Peyer's patch (tissue), 4 donors: ENCODE measurements around the gene CNTN4.

Source experiments
- POLR2A ChIP-seq, 2 donors: fragments of 450-650 bp; IDR thresholded peaks; one replicate each; pipeline ENCODE4 v1.5.1; 2017; ENCODE audit warnings: antibody characterized with exemption in 2 of 2, mild to moderate bottlenecking in 2 of 2, moderate library complexity in 2 of 2
- TF ChIP-seq, protein P1 (sequence below), 6 experiments: fragments of 450-650 bp in 4 of 6; fragments of 200-600 bp in 2 of 6; sonication (generic) in 1 of 6; IDR thresholded peaks; one replicate each; pipeline ENCODE4 v1.5.1; 2017 to 2019; ENCODE audit warnings: antibody characterized with exemption in 6 of 6, mild to moderate bottlenecking in 3 of 6, moderate library complexity in 1 of 6

DNA sequence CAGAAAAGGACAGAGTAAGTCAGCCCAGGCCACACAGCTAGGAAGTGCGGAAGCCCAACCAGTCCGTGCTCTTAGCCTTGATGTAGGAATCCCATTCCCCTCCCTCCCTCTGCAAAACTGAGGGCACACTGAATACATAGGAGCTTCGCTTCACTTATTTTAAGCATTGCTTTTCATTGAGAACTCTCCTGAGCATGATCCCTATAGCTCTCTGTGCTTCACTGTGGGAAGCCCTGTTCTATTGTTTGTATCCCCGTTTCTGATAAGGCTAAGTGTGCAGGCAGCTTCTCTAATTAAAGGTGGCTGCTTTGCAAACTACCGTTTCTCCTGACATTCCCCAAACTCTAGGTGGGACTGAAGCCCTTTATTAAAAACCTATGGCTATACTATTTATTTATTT lies 981.6 kb downstream of the CNTN4 start:
- TF ChIP-seq, protein P1, sequence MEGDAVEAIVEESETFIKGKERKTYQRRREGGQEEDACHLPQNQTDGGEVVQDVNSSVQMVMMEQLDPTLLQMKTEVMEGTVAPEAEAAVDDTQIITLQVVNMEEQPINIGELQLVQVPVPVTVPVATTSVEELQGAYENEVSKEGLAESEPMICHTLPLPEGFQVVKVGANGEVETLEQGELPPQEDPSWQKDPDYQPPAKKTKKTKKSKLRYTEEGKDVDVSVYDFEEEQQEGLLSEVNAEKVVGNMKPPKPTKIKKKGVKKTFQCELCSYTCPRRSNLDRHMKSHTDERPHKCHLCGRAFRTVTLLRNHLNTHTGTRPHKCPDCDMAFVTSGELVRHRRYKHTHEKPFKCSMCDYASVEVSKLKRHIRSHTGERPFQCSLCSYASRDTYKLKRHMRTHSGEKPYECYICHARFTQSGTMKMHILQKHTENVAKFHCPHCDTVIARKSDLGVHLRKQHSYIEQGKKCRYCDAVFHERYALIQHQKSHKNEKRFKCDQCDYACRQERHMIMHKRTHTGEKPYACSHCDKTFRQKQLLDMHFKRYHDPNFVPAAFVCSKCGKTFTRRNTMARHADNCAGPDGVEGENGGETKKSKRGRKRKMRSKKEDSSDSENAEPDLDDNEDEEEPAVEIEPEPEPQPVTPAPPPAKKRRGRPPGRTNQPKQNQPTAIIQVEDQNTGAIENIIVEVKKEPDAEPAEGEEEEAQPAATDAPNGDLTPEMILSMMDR (IDR thresholded peaks at IDR 0.05): no peak
- no peak for TF ChIP-seq POLR2A (IDR thresholded peaks at IDR 0.05)
